HG02610 (cell line): ENCODE measurements around the gene GEMIN5.
"Not testable (repeated sequence)": the region's sequence is repeated elsewhere in the genome, so short reads cannot be mapped to it uniquely, and the experiment has no call there.

ENCODE experiments used
- ATAC-seq: cut with Tn5 transposase; IDR thresholded peaks from one replicate; pipeline ENCODE4 v1.9.1; 2021; ENCODE audit warnings: mild to moderate bottlenecking, moderate library complexity; ENCODE audit not compliant: unreplicated experiment

GEMIN5 gene

GRCh38 chr5:154937718-154938466, at the start of gene GEMIN5:
Gene GEMIN5 (minus strand): TSS chr5:154938211. CDS start chr5:154938133, 78 bp downstream.
- peak; percentile 89 for ATAC-seq

- no peak for ATAC-seq
Measured at GRCh38 chr5:154986151-154986550, 48.1 kb upstream of the GEMIN5 start.

- no peak for ATAC-seq
Measured at GRCh38 chr5:154984946-154985516, 47.0 kb upstream of the GEMIN5 start.

- not testable (repeated sequence) for ATAC-seq
Measured at GRCh38 chr5:154978294-154978693, 40.3 kb upstream of the GEMIN5 start.

- peak; percentile 52 for ATAC-seq
Measured at GRCh38 chr5:154977409-154977808, 39.4 kb upstream of the GEMIN5 start.

- ATAC-seq = not testable (repeated sequence)
Measured at GRCh38 chr5:154976082-154976481, 38.1 kb upstream of the GEMIN5 start.

- no peak for ATAC-seq
Measured at GRCh38 chr5:154972476-154973080, 34.6 kb upstream of the GEMIN5 start.

GRCh38 chr5:154971501-154971900, 33.5 kb upstream of the GEMIN5 start:
- ATAC-seq = no peak

GRCh38 chr5:154970759-154971158, 32.7 kb upstream of the GEMIN5 start:
- ATAC-seq = no peak

GRCh38 chr5:154968953-154969352, 30.9 kb upstream of the GEMIN5 start:
- ATAC-seq = no peak

- ATAC-seq = no peak
Measured at GRCh38 chr5:154967421-154968024, 29.5 kb upstream of the GEMIN5 start.

GRCh38 chr5:154966874-154967273, 28.9 kb upstream of the GEMIN5 start:
- ATAC-seq = no peak

GRCh38 chr5:154966081-154966841, 28.2 kb upstream of the GEMIN5 start:
- no peak for ATAC-seq

- ATAC-seq = peak; percentile 97
Measured at GRCh38 chr5:154962494-154962893, 24.5 kb upstream of the GEMIN5 start.

GRCh38 chr5:154956712-154957111, 18.7 kb upstream of the GEMIN5 start:
- no peak for ATAC-seq

- no peak for ATAC-seq
Measured at GRCh38 chr5:154949781-154950180, 11.8 kb upstream of the GEMIN5 start.

GRCh38 chr5:154948313-154948712, 10.3 kb upstream of the GEMIN5 start:
- ATAC-seq = no peak

GRCh38 chr5:154947778-154948177, 9.8 kb upstream of the GEMIN5 start:
- no peak for ATAC-seq

GRCh38 chr5:154945695-154946301, 7.8 kb upstream of the GEMIN5 start:
- ATAC-seq = no peak

- no peak for ATAC-seq
Measured at GRCh38 chr5:154944716-154945115, 6.7 kb upstream of the GEMIN5 start.

GRCh38 chr5:154943527-154943926, 5.5 kb upstream of the GEMIN5 start:
- ATAC-seq = no peak
